GM10266 (cell line): ENCODE data around the gene IGF2BP1.

ENCODE experiments used
- DNase-seq: peaks from one replicate; pipeline ENCODE4 v3.0.0; 2012; ENCODE audit errors: extremely low spot score
- TF ChIP-seq, protein P1 (sequence below): IDR thresholded peaks from 2 replicates; pipeline ENCODE4 v1.5.1; 2012; ENCODE audit warnings: mild to moderate bottlenecking, low read depth; ENCODE audit not compliant: control insufficient read depth, insufficient read depth; ENCODE audit errors: missing control alignments

Gene IGF2BP1

DNA sequence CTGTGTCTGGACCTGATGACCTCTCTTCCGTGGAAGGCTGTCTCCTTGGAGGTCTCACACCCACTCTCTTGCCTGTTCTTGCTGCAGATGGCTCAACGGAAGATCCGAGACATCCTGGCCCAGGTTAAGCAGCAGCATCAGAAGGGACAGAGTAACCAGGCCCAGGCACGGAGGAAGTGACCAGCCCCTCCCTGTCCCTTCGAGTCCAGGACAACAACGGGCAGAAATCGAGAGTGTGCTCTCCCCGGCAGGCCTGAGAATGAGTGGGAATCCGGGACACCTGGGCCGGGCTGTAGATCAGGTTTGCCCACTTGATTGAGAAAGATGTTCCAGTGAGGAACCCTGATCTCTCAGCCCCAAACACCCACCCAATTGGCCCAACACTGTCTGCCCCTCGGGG lies 52.1 kb downstream of the IGF2BP1 start:
- DNase-seq = no peak
- TF ChIP-seq, protein P1, sequence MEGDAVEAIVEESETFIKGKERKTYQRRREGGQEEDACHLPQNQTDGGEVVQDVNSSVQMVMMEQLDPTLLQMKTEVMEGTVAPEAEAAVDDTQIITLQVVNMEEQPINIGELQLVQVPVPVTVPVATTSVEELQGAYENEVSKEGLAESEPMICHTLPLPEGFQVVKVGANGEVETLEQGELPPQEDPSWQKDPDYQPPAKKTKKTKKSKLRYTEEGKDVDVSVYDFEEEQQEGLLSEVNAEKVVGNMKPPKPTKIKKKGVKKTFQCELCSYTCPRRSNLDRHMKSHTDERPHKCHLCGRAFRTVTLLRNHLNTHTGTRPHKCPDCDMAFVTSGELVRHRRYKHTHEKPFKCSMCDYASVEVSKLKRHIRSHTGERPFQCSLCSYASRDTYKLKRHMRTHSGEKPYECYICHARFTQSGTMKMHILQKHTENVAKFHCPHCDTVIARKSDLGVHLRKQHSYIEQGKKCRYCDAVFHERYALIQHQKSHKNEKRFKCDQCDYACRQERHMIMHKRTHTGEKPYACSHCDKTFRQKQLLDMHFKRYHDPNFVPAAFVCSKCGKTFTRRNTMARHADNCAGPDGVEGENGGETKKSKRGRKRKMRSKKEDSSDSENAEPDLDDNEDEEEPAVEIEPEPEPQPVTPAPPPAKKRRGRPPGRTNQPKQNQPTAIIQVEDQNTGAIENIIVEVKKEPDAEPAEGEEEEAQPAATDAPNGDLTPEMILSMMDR = no peak

DNA sequence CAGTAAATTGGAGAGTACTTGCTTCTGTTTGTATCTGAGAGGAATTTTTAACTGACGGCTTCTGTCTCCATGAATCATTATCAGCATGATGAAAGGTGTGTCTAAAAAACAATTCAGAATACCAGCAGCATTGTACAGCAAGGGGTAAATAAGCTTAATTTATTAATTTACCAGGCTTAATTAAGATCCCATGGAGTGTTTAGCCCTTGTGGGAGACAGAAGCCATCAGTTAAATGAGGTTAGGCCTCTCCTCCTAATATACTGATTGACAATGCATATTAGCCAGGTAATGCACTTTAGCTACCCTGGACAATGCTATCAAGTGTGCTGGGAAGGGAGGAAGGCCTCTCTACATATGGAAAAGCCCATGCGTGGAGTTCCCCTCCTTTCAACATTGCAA lies 53.4 kb downstream of the IGF2BP1 start:
- DNase-seq = no peak
- TF ChIP-seq, protein P1 = no peak

DNA sequence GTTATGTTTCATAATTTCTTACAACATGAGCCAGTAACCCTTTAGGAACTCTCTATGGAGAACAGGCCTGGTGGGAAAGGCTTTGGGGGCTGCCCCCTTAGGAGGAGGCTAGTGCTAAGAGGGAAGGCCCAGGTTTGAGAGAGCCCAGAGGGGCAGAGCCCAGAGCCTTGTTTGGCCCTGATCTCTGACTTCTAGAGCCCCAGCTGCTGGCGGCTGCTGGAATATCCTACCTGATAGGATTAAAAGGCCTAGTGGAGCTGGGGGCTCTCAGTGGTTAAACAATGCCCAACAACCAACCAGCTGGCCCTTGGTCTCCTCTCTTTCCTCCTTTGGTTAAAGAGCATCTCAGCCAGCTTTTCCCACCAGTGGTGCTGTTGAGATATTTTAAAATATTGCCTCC lies 54.1 kb downstream of the IGF2BP1 start:
- TF ChIP-seq, protein P1 = no peak
- no peak for DNase-seq

DNA sequence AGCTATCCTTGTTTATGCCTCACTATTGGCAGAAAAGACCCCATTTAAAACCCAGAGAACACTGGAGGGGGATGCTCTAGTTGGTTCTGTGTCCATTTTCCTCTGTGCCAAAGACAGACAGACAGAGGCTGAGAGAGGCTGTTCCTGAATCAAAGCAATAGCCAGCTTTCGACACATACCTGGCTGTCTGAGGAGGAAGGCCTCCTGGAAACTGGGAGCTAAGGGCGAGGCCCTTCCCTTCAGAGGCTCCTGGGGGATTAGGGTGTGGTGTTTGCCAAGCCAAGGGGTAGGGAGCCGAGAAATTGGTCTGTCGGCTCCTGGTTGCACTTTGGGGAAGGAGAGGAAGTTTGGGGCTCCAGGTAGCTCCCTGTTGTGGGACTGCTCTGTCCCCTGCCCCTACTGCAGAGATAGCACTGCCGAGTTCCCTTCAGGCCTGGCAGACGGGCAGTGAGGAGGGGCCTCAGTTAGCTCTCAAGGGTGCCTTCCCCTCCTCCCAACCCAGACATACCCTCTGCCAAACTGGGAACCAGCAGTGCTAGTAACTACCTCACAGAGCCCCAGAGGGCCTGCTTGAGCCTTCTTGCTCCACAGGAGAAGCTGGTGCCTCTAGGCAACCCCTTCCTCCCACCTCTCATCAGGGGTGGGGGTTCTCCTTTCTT lies 56.1 kb downstream of the IGF2BP1 start:
- DNase-seq = no peak
- TF ChIP-seq, protein P1 = no peak

DNA sequence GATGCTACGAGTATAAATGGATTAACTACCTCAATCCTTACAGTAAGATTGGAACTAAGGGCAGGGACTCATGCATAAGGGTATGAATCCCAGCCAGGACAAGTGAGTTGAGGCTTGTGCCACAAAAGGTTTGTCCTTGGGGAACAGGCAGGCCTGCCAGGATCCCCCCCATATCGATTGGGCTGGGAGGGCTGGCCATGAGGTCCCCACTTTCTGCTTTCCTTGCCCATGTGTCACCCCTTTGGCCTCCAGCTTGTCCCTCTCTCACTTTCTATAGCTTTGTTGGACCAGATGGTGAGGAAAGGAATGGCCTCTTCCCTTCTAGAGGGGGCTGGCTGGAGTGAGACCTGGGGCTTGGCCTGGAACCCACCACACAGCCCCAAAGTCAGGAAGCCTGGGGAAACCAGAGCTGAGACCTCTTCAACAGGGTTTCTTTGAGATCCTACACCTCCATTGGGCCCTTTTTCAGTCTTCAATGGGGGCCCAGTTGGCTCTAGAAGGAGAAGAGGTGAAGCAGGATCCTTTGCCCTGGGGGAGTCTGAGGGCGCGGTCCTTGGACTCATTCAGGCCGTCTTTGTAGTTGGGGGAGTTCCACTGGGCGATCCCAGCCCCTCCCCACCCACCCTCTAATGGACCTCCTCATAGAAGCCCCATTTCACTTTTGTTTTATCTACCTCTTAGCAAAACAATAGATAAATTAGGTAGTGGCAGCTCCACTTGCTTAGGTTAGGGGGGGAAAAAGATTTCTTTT lies 57.3 kb downstream of the IGF2BP1 start:
- TF ChIP-seq, protein P1 = no peak
- DNase-seq = no peak

DNA sequence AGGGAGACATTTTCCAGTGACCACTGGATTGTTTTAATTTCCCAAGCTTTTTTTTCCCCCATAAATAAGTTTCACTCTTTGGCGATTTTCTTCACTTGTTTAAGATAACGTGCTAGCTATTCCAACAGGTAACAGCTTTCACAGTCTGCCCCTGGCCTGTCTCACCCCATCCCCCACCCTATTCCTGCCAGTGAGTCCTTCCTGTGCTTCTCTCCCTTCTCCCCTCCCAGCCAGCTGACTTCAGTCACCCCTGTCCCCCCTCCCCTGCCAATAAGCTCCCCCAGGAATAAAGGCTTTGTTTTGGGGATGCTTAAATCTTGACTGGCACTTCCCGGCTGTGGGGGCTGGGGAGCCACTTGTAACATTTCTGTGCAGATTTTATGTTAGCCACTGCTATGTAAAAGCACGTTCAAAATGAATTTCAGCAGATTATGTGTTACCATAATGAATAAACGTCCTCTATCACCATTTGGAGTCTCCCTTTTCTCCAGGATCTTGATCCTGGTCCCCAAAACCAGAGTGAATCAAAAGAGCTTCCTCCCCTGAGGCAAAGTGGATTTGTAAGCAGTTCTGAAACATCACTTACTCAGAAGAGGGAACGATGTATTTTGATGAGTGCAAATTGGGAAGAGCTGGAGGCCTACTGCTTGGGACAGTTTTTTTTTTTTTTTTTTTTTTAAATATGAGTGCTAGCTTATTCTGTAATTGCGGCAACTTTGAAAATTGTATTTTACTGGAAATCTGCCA lies 58.2 kb downstream of the IGF2BP1 start:
- no peak for DNase-seq
- TF ChIP-seq, protein P1 = no peak
